ENCODE measurements around the gene CTSA. TPM values are rescaled to one million over a fixed set of nuclear protein-coding genes. Genes with fewer than 3 reads are reported as not detected.

Gene CTSA
- total RNA-seq, 1 experiment from 2014 or later = 109 TPM

DNA sequence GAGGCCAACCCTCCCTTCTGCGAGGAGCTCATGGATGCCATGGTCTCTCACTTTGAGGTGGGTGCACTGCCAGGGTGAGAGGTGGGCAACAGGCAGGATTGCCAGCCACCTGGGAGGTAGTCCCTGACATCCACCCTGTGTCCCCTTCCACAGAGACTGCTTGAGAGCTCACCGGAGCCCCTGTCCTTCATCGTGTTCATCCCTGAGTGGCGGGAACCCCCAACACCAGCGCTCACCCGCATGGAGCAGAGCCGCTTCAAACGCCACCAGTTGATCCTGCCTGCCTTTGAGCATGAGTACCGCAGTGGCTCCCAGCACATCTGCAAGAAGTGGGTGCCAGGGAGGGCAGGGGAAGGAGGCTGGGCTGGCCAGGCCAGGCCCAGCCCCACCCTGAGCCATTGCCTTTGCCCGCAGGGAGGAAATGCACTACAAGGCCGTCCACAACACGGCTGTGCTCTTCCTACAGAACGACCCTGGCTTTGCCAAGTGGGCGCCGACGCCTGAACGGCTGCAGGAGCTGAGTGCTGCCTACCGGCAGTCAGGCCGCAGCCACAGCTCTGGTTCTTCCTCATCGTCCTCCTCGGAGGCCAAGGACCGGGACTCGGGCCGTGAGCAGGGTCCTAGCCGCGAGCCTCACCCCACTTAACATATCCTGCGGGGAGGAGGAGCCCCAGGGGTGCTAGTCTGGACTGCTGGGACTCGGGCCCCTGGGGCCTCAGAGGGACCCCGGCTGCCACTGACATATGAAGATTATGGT, 56.2 kb downstream of the CTSA start:
- no peaks in the 10 kb centered on the region for H3K79me2 ChIP-seq (ENCODE audit: insufficient read depth, low read length)
- no peaks in the 10 kb centered on the region for H3K9me3 ChIP-seq (ENCODE audit: control insufficient read depth in 1 of 2, insufficient read depth in 1 of 2, low read depth in 1 of 2, low read length in 2 of 2)
- peaks cover 0 to 4% of the 10 kb centered on the region in 2 experiments; a peak in 1 of 4 replicates for H3K4me1 ChIP-seq (ENCODE audit: control insufficient read depth in 1 of 2, insufficient read depth in 2 of 2, low read length in 2 of 2)
- DNase-seq (ENCODE audit: low read depth, low spot score) (no peak), ATAC-seq (no peak)
- CTCF ChIA-PET = no interaction called here
- TF ChIP-seq FOSL1 (IDR thresholded peaks at IDR 0.05; ENCODE audit: low read depth) (no peak), SRF (IDR thresholded peaks at IDR 0.05; ENCODE audit: low read depth) (no peak), POLR2AphosphoS5 (IDR thresholded peaks at IDR 0.05; ENCODE audit: low read depth, low read length) (no peak), POLR2A (IDR thresholded peaks at IDR 0.05; ENCODE audit: borderline replicate concordance, extremely low read depth, insufficient read depth, insufficient read length) (no peak), JUND (IDR thresholded peaks at IDR 0.05) (no peak), CBX3 (IDR thresholded peaks at IDR 0.05; ENCODE audit: low read depth) (no peak), EZH2phosphoT487 (IDR thresholded peaks at IDR 0.05; ENCODE audit: borderline replicate concordance) (no peak)
- TF ChIP-seq, protein P1, sequence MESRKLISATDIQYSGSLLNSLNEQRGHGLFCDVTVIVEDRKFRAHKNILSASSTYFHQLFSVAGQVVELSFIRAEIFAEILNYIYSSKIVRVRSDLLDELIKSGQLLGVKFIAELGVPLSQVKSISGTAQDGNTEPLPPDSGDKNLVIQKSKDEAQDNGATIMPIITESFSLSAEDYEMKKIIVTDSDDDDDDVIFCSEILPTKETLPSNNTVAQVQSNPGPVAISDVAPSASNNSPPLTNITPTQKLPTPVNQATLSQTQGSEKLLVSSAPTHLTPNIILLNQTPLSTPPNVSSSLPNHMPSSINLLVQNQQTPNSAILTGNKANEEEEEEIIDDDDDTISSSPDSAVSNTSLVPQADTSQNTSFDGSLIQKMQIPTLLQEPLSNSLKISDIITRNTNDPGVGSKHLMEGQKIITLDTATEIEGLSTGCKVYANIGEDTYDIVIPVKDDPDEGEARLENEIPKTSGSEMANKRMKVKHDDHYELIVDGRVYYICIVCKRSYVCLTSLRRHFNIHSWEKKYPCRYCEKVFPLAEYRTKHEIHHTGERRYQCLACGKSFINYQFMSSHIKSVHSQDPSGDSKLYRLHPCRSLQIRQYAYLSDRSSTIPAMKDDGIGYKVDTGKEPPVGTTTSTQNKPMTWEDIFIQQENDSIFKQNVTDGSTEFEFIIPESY (IDR thresholded peaks at IDR 0.05; ENCODE audit: extremely low read depth, insufficient replicate concordance, low read length) = no peak
- TF ChIP-seq, protein P2, sequence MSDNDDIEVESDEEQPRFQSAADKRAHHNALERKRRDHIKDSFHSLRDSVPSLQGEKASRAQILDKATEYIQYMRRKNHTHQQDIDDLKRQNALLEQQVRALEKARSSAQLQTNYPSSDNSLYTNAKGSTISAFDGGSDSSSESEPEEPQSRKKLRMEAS (IDR thresholded peaks at IDR 0.05) = no peak
- no TSS peak for BruUV-seq (replicated peaks)
- POLR2A ChIA-PET = no interaction called here
- no peak overlapping the region for H2AFZ ChIP-seq (ENCODE audit: low read depth, low read length, poor library complexity, severe bottlenecking)
- no peaks in the 10 kb centered on the region for H4K20me1 ChIP-seq (ENCODE audit: insufficient read depth)
- H3K36me3 ChIP-seq (ENCODE audit: control insufficient read depth in 1 of 2, insufficient read depth in 2 of 2, low read length in 2 of 2) = peaks cover 31 to 41% of the 10 kb centered on the region in 2 experiments; a peak in 3 of 4 replicates
- H3K27ac ChIP-seq (ENCODE audit: low read depth, low read length) = no peak overlapping the region
- no peaks in the 10 kb centered on the region for H3K27me3 ChIP-seq (ENCODE audit: insufficient read depth, low read length)
- RAD21 ChIA-PET (ENCODE audit: low non-redundant PET in 1 of 2, low total read pairs in 2 of 2, uncharacterized antibody in 2 of 2, unreplicated experiment in 2 of 2) = no interaction called here
- H3K9me2 ChIP-seq (ENCODE audit: insufficient read depth) = no peaks in the 10 kb centered on the region
- H3K4me3 ChIP-seq (replicated peaks in 1 of 2; ENCODE audit: low read depth in 1 of 2, low read length in 2 of 2) = no peak overlapping the region
- no peak overlapping the region for H3K9ac ChIP-seq (ENCODE audit: low read length)
- intact Hi-C loops (cut with micrococcal nuclease) = no loop called here
- H3K4me2 ChIP-seq (ENCODE audit: low read length) = no peak overlapping the region
